GM23338 (cell line): ENCODE measurements around the gene CRISPLD2.

ENCODE experiments used
- CREB1 ChIP-seq: fragments of 250-450 bp; sonication (Bioruptor Pico); IDR thresholded peaks from 2 replicates; pipeline ENCODE4 v1.5.0; 2020; ENCODE audit warnings: low read depth, mild to moderate bottlenecking, moderate library complexity
- EZH2 ChIP-seq: fragments of 200-600 bp; sonication (generic); IDR thresholded peaks from one replicate; pipeline ENCODE4 v1.8.0; 2017; ENCODE audit warnings: antibody characterized with exemption, mild to moderate bottlenecking, low read depth; ENCODE audit not compliant: unreplicated experiment
- EZH2phosphoT487 ChIP-seq: fragments of 200-600 bp; sonication (generic); IDR thresholded peaks from one replicate; pipeline ENCODE4 v1.8.1; 2018; ENCODE audit warnings: antibody characterized with exemption; ENCODE audit not compliant: unreplicated experiment
- JUNB ChIP-seq: IDR thresholded peaks from one replicate; pipeline ENCODE4 v1.6.1; 2016; ENCODE audit warnings: antibody characterized with exemption; ENCODE audit not compliant: unreplicated experiment
- NANOG ChIP-seq: IDR thresholded peaks from 2 replicates; pipeline ENCODE4 v1.6.1; 2016; ENCODE audit warnings: antibody characterized with exemption, borderline replicate concordance
- POLR2AphosphoS5 ChIP-seq: IDR thresholded peaks from 2 replicates; pipeline ENCODE4 v1.6.1; 2016; ENCODE audit warnings: antibody characterized with exemption, low read depth
- STAT1 ChIP-seq: IDR thresholded peaks from one replicate; pipeline ENCODE4 v1.6.1; 2016; ENCODE audit warnings: antibody characterized with exemption; ENCODE audit not compliant: unreplicated experiment
- ZNF114 ChIP-seq: fragments of 250-450 bp; sonication (Bioruptor Pico); IDR thresholded peaks from 2 replicates; pipeline ENCODE4 v1.5.0; 2020; ENCODE audit warnings: mild to moderate bottlenecking, moderate library complexity
- ZNF331 ChIP-seq: fragments of 250-450 bp; sonication (Bioruptor Pico); IDR thresholded peaks from 2 replicates; pipeline ENCODE4 v1.5.0; 2020; ENCODE audit warnings: low read depth, mild to moderate bottlenecking, moderate library complexity
- ZNF462 ChIP-seq: fragments of 250-450 bp; sonication (Bioruptor Pico); IDR thresholded peaks from 2 replicates; pipeline ENCODE4 v1.5.0; 2020; ENCODE audit warnings: mild to moderate bottlenecking, moderate library complexity
- TF ChIP-seq, protein P1 (sequence below), 2 experiments: fragments of 200-600 bp in 1 of 2; sonication (generic) in 1 of 2; conservative IDR thresholded peaks; 2 replicates each; pipeline versions ENCODE4 v1.5.1 to v1.6.1; 2016 to 2017; ENCODE audit warnings: antibody characterized with exemption in 2 of 2, low read depth in 2 of 2, mild to moderate bottlenecking in 2 of 2, moderate library complexity in 1 of 2
- TF ChIP-seq, protein P2 (sequence below): IDR thresholded peaks from one replicate; pipeline ENCODE4 v1.6.1; 2018; ENCODE audit warnings: antibody characterized with exemption; ENCODE audit not compliant: unreplicated experiment
- TF ChIP-seq, protein P3 (sequence below): IDR thresholded peaks from 2 replicates; pipeline ENCODE4 v1.6.1; 2016; ENCODE audit warnings: antibody characterized with exemption

GRCh38 chr16:84927621-84928591 is 108.1 kb downstream of the CRISPLD2 start:
- TF ChIP-seq EZH2phosphoT487 (no peak), POLR2AphosphoS5 (no peak), EZH2 (no peak), JUNB (no peak), STAT1 (no peak), CREB1 (CRISPR knock-in tag) (no peak), ZNF114 (CRISPR knock-in tag) (no peak), NANOG (no peak), ZNF331 (CRISPR knock-in tag) (no peak), ZNF462 (CRISPR knock-in tag) (no peak)
- TF ChIP-seq, protein P1, sequence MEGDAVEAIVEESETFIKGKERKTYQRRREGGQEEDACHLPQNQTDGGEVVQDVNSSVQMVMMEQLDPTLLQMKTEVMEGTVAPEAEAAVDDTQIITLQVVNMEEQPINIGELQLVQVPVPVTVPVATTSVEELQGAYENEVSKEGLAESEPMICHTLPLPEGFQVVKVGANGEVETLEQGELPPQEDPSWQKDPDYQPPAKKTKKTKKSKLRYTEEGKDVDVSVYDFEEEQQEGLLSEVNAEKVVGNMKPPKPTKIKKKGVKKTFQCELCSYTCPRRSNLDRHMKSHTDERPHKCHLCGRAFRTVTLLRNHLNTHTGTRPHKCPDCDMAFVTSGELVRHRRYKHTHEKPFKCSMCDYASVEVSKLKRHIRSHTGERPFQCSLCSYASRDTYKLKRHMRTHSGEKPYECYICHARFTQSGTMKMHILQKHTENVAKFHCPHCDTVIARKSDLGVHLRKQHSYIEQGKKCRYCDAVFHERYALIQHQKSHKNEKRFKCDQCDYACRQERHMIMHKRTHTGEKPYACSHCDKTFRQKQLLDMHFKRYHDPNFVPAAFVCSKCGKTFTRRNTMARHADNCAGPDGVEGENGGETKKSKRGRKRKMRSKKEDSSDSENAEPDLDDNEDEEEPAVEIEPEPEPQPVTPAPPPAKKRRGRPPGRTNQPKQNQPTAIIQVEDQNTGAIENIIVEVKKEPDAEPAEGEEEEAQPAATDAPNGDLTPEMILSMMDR (conservative IDR thresholded peaks at IDR 0.05; ENCODE audit: low read depth in 2 of 2): no peak
- TF ChIP-seq, protein P2, sequence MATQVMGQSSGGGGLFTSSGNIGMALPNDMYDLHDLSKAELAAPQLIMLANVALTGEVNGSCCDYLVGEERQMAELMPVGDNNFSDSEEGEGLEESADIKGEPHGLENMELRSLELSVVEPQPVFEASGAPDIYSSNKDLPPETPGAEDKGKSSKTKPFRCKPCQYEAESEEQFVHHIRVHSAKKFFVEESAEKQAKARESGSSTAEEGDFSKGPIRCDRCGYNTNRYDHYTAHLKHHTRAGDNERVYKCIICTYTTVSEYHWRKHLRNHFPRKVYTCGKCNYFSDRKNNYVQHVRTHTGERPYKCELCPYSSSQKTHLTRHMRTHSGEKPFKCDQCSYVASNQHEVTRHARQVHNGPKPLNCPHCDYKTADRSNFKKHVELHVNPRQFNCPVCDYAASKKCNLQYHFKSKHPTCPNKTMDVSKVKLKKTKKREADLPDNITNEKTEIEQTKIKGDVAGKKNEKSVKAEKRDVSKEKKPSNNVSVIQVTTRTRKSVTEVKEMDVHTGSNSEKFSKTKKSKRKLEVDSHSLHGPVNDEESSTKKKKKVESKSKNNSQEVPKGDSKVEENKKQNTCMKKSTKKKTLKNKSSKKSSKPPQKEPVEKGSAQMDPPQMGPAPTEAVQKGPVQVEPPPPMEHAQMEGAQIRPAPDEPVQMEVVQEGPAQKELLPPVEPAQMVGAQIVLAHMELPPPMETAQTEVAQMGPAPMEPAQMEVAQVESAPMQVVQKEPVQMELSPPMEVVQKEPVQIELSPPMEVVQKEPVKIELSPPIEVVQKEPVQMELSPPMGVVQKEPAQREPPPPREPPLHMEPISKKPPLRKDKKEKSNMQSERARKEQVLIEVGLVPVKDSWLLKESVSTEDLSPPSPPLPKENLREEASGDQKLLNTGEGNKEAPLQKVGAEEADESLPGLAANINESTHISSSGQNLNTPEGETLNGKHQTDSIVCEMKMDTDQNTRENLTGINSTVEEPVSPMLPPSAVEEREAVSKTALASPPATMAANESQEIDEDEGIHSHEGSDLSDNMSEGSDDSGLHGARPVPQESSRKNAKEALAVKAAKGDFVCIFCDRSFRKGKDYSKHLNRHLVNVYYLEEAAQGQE: no peak
- TF ChIP-seq, protein P3, sequence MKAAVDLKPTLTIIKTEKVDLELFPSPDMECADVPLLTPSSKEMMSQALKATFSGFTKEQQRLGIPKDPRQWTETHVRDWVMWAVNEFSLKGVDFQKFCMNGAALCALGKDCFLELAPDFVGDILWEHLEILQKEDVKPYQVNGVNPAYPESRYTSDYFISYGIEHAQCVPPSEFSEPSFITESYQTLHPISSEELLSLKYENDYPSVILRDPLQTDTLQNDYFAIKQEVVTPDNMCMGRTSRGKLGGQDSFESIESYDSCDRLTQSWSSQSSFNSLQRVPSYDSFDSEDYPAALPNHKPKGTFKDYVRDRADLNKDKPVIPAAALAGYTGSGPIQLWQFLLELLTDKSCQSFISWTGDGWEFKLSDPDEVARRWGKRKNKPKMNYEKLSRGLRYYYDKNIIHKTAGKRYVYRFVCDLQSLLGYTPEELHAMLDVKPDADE: no peak
